HEK293T (cell line): ENCODE results near the gene TRDMT1.

Source experiments
- ARNT ChIP-seq: fragments of 450-650 bp; IDR thresholded peaks from 2 replicates; pipeline ENCODE4 v1.6.1; 2017; ENCODE audit warnings: mild to moderate bottlenecking
- BHLHE40 ChIP-seq: fragments of 450-650 bp; IDR thresholded peaks from 2 replicates; pipeline ENCODE4 v1.6.1; 2016; ENCODE audit warnings: mild to moderate bottlenecking, moderate library complexity, borderline replicate concordance
- CTBP1 ChIP-seq: fragments of 450-650 bp; IDR thresholded peaks from 2 replicates; pipeline ENCODE4 v1.6.1; 2016; ENCODE audit warnings: borderline replicate concordance
- ELF4 ChIP-seq: fragments of 450-650 bp; IDR thresholded peaks from 2 replicates; pipeline ENCODE4 v1.6.1; 2017; ENCODE audit warnings: antibody characterized with exemption
- FOXA1 ChIP-seq: fragments of 450-650 bp; IDR thresholded peaks from 2 replicates; pipeline ENCODE4 v1.6.1; 2016; ENCODE audit warnings: mild to moderate bottlenecking
- FOXK2 ChIP-seq: fragments of 450-650 bp; IDR thresholded peaks from 2 replicates; pipeline ENCODE4 v1.6.1; 2016; ENCODE audit warnings: mild to moderate bottlenecking
- HDGF ChIP-seq: fragments of 450-650 bp; IDR thresholded peaks from 2 replicates; pipeline ENCODE4 v1.6.1; 2017; ENCODE audit warnings: antibody characterized with exemption, borderline replicate concordance
- LEF1 ChIP-seq: fragments of 450-650 bp; IDR thresholded peaks from 2 replicates; pipeline ENCODE4 v1.6.1; 2017; ENCODE audit warnings: mild to moderate bottlenecking, borderline replicate concordance
- NFRKB ChIP-seq: fragments of 450-650 bp; IDR thresholded peaks from 2 replicates; pipeline ENCODE4 v1.6.1; 2016; ENCODE audit warnings: mild to moderate bottlenecking, moderate library complexity
- PKNOX1 ChIP-seq: fragments of 450-650 bp; IDR thresholded peaks from 2 replicates; pipeline ENCODE4 v1.6.1; 2016
- SP1 ChIP-seq: fragments of 450-650 bp; IDR thresholded peaks from 2 replicates; pipeline ENCODE4 v1.6.1; 2017
- TARDBP ChIP-seq: fragments of 450-650 bp; IDR thresholded peaks from 2 replicates; pipeline ENCODE4 v1.6.1; 2016
- ZNF384 ChIP-seq: fragments of 450-650 bp; IDR thresholded peaks from 2 replicates; pipeline ENCODE4 v1.6.1; 2016

GRCh38 chr10:17162828-17163227 lies 38.6 kb downstream of the TRDMT1 start:
- no peak for TF ChIP-seq BHLHE40
- no peak for TF ChIP-seq NFRKB
- TF ChIP-seq CTBP1: no peak
- no peak for TF ChIP-seq FOXK2
- TF ChIP-seq SP1: no peak
- no peak for TF ChIP-seq ELF4
- no peak for TF ChIP-seq ARNT
- no peak for TF ChIP-seq ZNF384
- no peak for TF ChIP-seq PKNOX1
- no peak for TF ChIP-seq LEF1
- no peak for TF ChIP-seq HDGF
- no peak for TF ChIP-seq FOXA1
- no peak for TF ChIP-seq TARDBP
